ENCODE results near the gene SP140. TPM values are rescaled to one million over a fixed set of nuclear protein-coding genes. Genes with fewer than 3 reads are reported as not detected.

Gene SP140
- total and polyA plus RNA-seq, 10 of the 15 experiments (the other 5 are each of a cell fraction or from before 2014, with no cell fraction given): 61.7 to 164 (median 90.7) TPM

- POLR2A ChIA-PET: interaction anchor here (0.6 kb wide), 1 partner anchor 256 kb away, joined by 3 read pairs; no protein-coding TSS in a partner anchor
- Histone ChIP-seq H2AFZ (ENCODE audit: control insufficient read depth, low read depth, low read length) (no peak overlapping the region), H3K27me3 (replicated peaks in 1 of 2; ENCODE audit: control insufficient read depth in 2 of 2, insufficient read depth in 2 of 2, low read length in 1 of 2) (no peaks in the 10 kb centered on the region), H3K79me2 (ENCODE audit: control insufficient read depth, insufficient read depth, low read length) (no peaks in the 10 kb centered on the region), H3K36me3 (ENCODE audit: control insufficient read depth in 2 of 2, insufficient read depth in 2 of 2, low read length in 1 of 2) (peaks cover 1 to 8% of the 10 kb centered on the region in 2 experiments; a peak in 3 of 4 replicates), H3K9ac (ENCODE audit: control insufficient read depth, insufficient read depth, low read length) (no peak overlapping the region), H3K4me3 (no peak overlapping the region), H3K4me1 (ENCODE audit: control insufficient read depth, insufficient read depth, low read length) (no peaks in the 10 kb centered on the region), H3K4me2 (ENCODE audit: control insufficient read depth, insufficient read depth) (no peak overlapping the region), H4K20me1 (ENCODE audit: control insufficient read depth, insufficient read depth) (no peaks in the 10 kb centered on the region), H3K9me3 (replicated peaks; ENCODE audit: control insufficient read depth, insufficient read depth, low read length) (no peaks in the 10 kb centered on the region), H3K27ac (ENCODE audit: control insufficient read depth, insufficient read depth) (no peak overlapping the region)
- SMC1A ChIA-PET (ENCODE audit: uncharacterized antibody, unreplicated experiment): interaction anchor here (0.6 to 0.9 kb wide), 2 partner anchors 35 to 74 kb away, joined by 3 read pairs; no protein-coding TSS in a partner anchor
- in situ Hi-C loops (cut with MboI) (no loop called here), intact Hi-C loops (cut with micrococcal nuclease; ENCODE audit: unreplicated experiment) (no loop called here)
- FAIRE-seq: no peak
- WGBS (ENCODE audit: insufficient coverage, insufficient replicate concordance, low lambda C conversion rate, missing lambda C conversion rate): 97% methylated on average over 2 of the region's 2 CpGs
- BruUV-seq (replicated peaks): no TSS peak
- DNase-seq (ENCODE audit: low read depth, low spot score): no peak
- CTCF ChIA-PET: no interaction called here
- RAD21 ChIA-PET (ENCODE audit: unreplicated experiment): no interaction called here
- ATAC-seq: no peak
- TF ChIP-seq NR2C2 (IDR thresholded peaks at IDR 0.05; ENCODE audit: borderline replicate concordance, control insufficient read depth, insufficient read length, low read depth): no peak
- TF ChIP-seq LARP7 (IDR thresholded peaks at IDR 0.05): no peak
- no peak for TF ChIP-seq PBX3 (IDR thresholded peaks at IDR 0.05; ENCODE audit: insufficient replicate concordance, low read depth, low read length)
- no peak for TF ChIP-seq YY1 (IDR thresholded peaks at IDR 0.05; ENCODE audit: low read depth, low read length)
- TF ChIP-seq TARDBP (IDR thresholded peaks at IDR 0.05; ENCODE audit: borderline replicate concordance): no peak
- no peak for TF ChIP-seq USF1 (IDR thresholded peaks at IDR 0.05; ENCODE audit: borderline replicate concordance, extremely low read length, insufficient read depth, low read depth, low read length)
- no peak for TF ChIP-seq ZBTB33 (IDR thresholded peaks at IDR 0.05)
- TF ChIP-seq ATF2 (IDR thresholded peaks at IDR 0.05; ENCODE audit: low read length): no peak
- TF ChIP-seq ZNF592 (IDR thresholded peaks at IDR 0.05): no peak
- no peak for TF ChIP-seq CBX3 (IDR thresholded peaks at IDR 0.05; ENCODE audit: borderline replicate concordance, low read depth)
- no peak for TF ChIP-seq CREB1 (IDR thresholded peaks at IDR 0.05; ENCODE audit: low read depth)
- no peak for TF ChIP-seq RELB (IDR thresholded peaks at IDR 0.05; ENCODE audit: low read depth)
- no peak for TF ChIP-seq POLR2A (IDR thresholded peaks at IDR 0.05; ENCODE audit: low read depth, low read length)
Observed at GRCh38 chr2:230250231-230250630, 24.7 kb downstream of the SP140 start.

All from GM12878 (cell line).